GM23338 (cell line): ENCODE measurements around the gene TMEM176B. TPM values are rescaled to one million over a fixed set of nuclear protein-coding genes. Genes with fewer than 3 reads are reported as not detected.

ENCODE experiments used
- ATAC-seq: fragments of 200-7000 bp; cut with Tn5 transposase; 3 replicates; pipeline ENCODE4 v1.9.1; 2020
- DNase-seq: peaks from one replicate; pipeline ENCODE4 v3.0.0-alpha.2; 2015; ENCODE audit warnings: low spot score
- H2AFZ ChIP-seq: fragments of 200-600 bp; sonication (generic); 2 replicates; pipeline ENCODE4 v1.8.0; 2016; ENCODE audit warnings: antibody characterized with exemption, mild to moderate bottlenecking, moderate library complexity
- H3F3A ChIP-seq: fragments of 200-600 bp; sonication (generic); replicated peaks from 2 replicates; pipeline ENCODE4 v1.8.0; 2017; ENCODE audit warnings: antibody characterized with exemption, mixed run types, low read depth
- H3K27ac ChIP-seq: fragments of 200-600 bp; sonication (generic); 2 replicates; pipeline ENCODE4 v1.6.1; 2016; ENCODE audit warnings: low read depth
- H3K27me3 ChIP-seq: fragments of 200-600 bp; sonication (generic); 2 replicates; pipeline ENCODE4 v1.8.0; 2016; ENCODE audit warnings: mild to moderate bottlenecking, mixed run types, moderate library complexity; ENCODE audit not compliant: insufficient read depth
- H3K36me3 ChIP-seq: fragments of 200-600 bp; sonication (generic); 2 replicates; pipeline ENCODE4 v1.8.0; 2016; ENCODE audit warnings: mild to moderate bottlenecking; ENCODE audit not compliant: insufficient read depth
- H3K4me1 ChIP-seq: fragments of 200-600 bp; sonication (generic); 2 replicates; pipeline ENCODE4 v1.8.0; 2016; ENCODE audit warnings: mild to moderate bottlenecking, moderate library complexity; ENCODE audit not compliant: insufficient read depth
- H3K4me2 ChIP-seq: fragments of 200-600 bp; sonication (generic); 2 replicates; pipeline ENCODE4 v1.7.1; 2017; ENCODE audit warnings: mixed run types
- H3K4me3 ChIP-seq: fragments of 200-600 bp; sonication (generic); 2 replicates; pipeline ENCODE4 v1.6.1; 2016; ENCODE audit warnings: mixed run types
- H3K79me2 ChIP-seq: fragments of 200-600 bp; sonication (generic); replicated peaks from 2 replicates; pipeline ENCODE4 v1.8.0; 2017; ENCODE audit warnings: mild to moderate bottlenecking; ENCODE audit not compliant: insufficient read depth
- H3K9me2 ChIP-seq: fragments of 200-600 bp; sonication (generic); 2 replicates; pipeline ENCODE4 v1.8.0; 2017; ENCODE audit not compliant: insufficient read depth
- H4K20me1 ChIP-seq: fragments of 200-600 bp; sonication (generic); replicated peaks from 2 replicates; pipeline ENCODE4 v1.8.0; 2017; ENCODE audit warnings: mild to moderate bottlenecking; ENCODE audit not compliant: insufficient read depth
- H3K27ac Mint-ChIP-seq: 2 replicates; pipeline ENCODE4 v1.8.0; 2020; ENCODE audit warnings: inconsistent platforms, mild to moderate bottlenecking, moderate library complexity, mixed read lengths
- H3K27me3 Mint-ChIP-seq: 3 replicates; pipeline ENCODE4 v1.8.0; 2022; ENCODE audit warnings: low read depth, mild to moderate bottlenecking, moderate library complexity, mixed read lengths, inconsistent platforms; ENCODE audit not compliant: insufficient read depth, poor library complexity
- H3K36me3 Mint-ChIP-seq: 3 replicates; pipeline ENCODE4 v1.8.0; 2021; ENCODE audit warnings: low read depth, mild to moderate bottlenecking, inconsistent platforms, moderate library complexity, mixed read lengths
- H3K4me1 Mint-ChIP-seq: 3 replicates; pipeline ENCODE4 v1.8.0; 2020; ENCODE audit warnings: mild to moderate bottlenecking, inconsistent platforms, mixed read lengths
- H3K4me3 Mint-ChIP-seq: 3 replicates; pipeline ENCODE4 v1.8.0; 2021; ENCODE audit warnings: moderate library complexity, mild to moderate bottlenecking, inconsistent platforms, mixed read lengths
- H3K9me3 Mint-ChIP-seq: 3 replicates; pipeline ENCODE4 v1.8.0; 2020; ENCODE audit warnings: moderate library complexity, mild to moderate bottlenecking, inconsistent platforms, mixed read lengths
- CREB1 ChIP-seq: fragments of 250-450 bp; sonication (Bioruptor Pico); IDR thresholded peaks from 2 replicates; pipeline ENCODE4 v1.5.0; 2020; ENCODE audit warnings: low read depth, mild to moderate bottlenecking, moderate library complexity
- EZH2 ChIP-seq: fragments of 200-600 bp; sonication (generic); IDR thresholded peaks from one replicate; pipeline ENCODE4 v1.8.0; 2017; ENCODE audit warnings: antibody characterized with exemption, mild to moderate bottlenecking, low read depth; ENCODE audit not compliant: unreplicated experiment
- EZH2phosphoT487 ChIP-seq: fragments of 200-600 bp; sonication (generic); IDR thresholded peaks from one replicate; pipeline ENCODE4 v1.8.1; 2018; ENCODE audit warnings: antibody characterized with exemption; ENCODE audit not compliant: unreplicated experiment
- JUNB ChIP-seq: IDR thresholded peaks from one replicate; pipeline ENCODE4 v1.6.1; 2016; ENCODE audit warnings: antibody characterized with exemption; ENCODE audit not compliant: unreplicated experiment
- NANOG ChIP-seq: IDR thresholded peaks from 2 replicates; pipeline ENCODE4 v1.6.1; 2016; ENCODE audit warnings: antibody characterized with exemption, borderline replicate concordance
- REST ChIP-seq: IDR thresholded peaks from one replicate; pipeline ENCODE4 v1.6.1; 2018; ENCODE audit warnings: antibody characterized with exemption; ENCODE audit not compliant: unreplicated experiment
- STAT1 ChIP-seq: IDR thresholded peaks from one replicate; pipeline ENCODE4 v1.6.1; 2016; ENCODE audit warnings: antibody characterized with exemption; ENCODE audit not compliant: unreplicated experiment
- ZNF114 ChIP-seq: fragments of 250-450 bp; sonication (Bioruptor Pico); IDR thresholded peaks from 2 replicates; pipeline ENCODE4 v1.5.0; 2020; ENCODE audit warnings: mild to moderate bottlenecking, moderate library complexity
- ZNF462 ChIP-seq: fragments of 250-450 bp; sonication (Bioruptor Pico); IDR thresholded peaks from 2 replicates; pipeline ENCODE4 v1.5.0; 2020; ENCODE audit warnings: mild to moderate bottlenecking, moderate library complexity
- polyA plus RNA-seq: library from polyadenylated mRNA; unstranded; fragments of >200 nt; fragmentation: Nextera tagmentation; extraction: Ambion mirVana; gene quantifications from 2 replicates; pipeline ENCODE4 v1.2.1, GENCODE V29; 2016
- total RNA-seq: library from RNA; depleted of rRNA; stranded (reverse); fragments of >200 nt; shearing (Covaris generic); gene quantifications from 2 replicates; pipeline ENCODE4 v1.2.3, GENCODE V29; 2014
- TF ChIP-seq, protein P1 (sequence below), 2 experiments: fragments of 200-600 bp in 1 of 2; sonication (generic) in 1 of 2; conservative IDR thresholded peaks; 2 replicates each; pipeline versions ENCODE4 v1.5.1 to v1.6.1; 2016 to 2017; ENCODE audit warnings: antibody characterized with exemption in 2 of 2, low read depth in 2 of 2, mild to moderate bottlenecking in 2 of 2, moderate library complexity in 1 of 2

Gene TMEM176B
- total and polyA plus RNA-seq, 2 experiments from 2014 or later: 0.35 to 0.42 TPM

GRCh38 chr7:150784120-150784736 lies 15.9 kb downstream of the TMEM176B start (continued):
- TF ChIP-seq REST (no peak), EZH2phosphoT487 (no peak), CREB1 (no peak), STAT1 (no peak), JUNB (no peak), NANOG (no peak), EZH2 (no peak)
- TF ChIP-seq, protein P1, sequence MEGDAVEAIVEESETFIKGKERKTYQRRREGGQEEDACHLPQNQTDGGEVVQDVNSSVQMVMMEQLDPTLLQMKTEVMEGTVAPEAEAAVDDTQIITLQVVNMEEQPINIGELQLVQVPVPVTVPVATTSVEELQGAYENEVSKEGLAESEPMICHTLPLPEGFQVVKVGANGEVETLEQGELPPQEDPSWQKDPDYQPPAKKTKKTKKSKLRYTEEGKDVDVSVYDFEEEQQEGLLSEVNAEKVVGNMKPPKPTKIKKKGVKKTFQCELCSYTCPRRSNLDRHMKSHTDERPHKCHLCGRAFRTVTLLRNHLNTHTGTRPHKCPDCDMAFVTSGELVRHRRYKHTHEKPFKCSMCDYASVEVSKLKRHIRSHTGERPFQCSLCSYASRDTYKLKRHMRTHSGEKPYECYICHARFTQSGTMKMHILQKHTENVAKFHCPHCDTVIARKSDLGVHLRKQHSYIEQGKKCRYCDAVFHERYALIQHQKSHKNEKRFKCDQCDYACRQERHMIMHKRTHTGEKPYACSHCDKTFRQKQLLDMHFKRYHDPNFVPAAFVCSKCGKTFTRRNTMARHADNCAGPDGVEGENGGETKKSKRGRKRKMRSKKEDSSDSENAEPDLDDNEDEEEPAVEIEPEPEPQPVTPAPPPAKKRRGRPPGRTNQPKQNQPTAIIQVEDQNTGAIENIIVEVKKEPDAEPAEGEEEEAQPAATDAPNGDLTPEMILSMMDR (conservative IDR thresholded peaks at IDR 0.05; ENCODE audit: low read depth in 2 of 2): no peak

DNA sequence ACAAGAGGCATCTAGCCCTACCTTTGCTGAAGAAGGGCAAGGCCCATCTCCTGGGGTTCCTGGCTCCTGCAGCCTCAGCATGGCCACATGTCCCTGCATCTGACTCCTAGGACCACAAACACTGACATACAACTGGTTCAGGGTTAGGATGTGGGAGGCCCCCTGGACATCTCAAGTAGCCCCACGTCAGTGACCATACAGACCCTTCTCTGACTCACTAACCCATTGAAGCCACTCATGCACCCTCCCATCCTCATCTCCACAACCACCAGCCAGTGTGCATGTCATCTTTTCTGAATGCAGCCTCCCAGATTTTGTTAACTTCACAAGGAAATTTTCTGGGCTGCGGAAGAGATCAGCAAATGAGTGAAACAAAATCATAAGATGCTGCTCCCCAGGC lies 18.2 kb downstream of the TMEM176B start:
- H3K4me2 ChIP-seq: no peak overlapping the region
- H3K9me3 Mint-ChIP-seq: no peaks in the 10 kb centered on the region
- no peaks in the 10 kb centered on the region for H3K79me2 ChIP-seq
- no peaks in the 10 kb centered on the region for H3K4me1 ChIP-seq
- H4K20me1 ChIP-seq: no peaks in the 10 kb centered on the region; the same call in 1 of the 2 replicates
- no peaks in the 10 kb centered on the region for H3K36me3 ChIP-seq
- DNase-seq (no peak), ATAC-seq (no peak)
- no peak overlapping the region for H3K4me3 Mint-ChIP-seq
- no peaks in the 10 kb centered on the region for H3K9me2 ChIP-seq
- H3K36me3 Mint-ChIP-seq: no peaks in the 10 kb centered on the region
- H3K27ac ChIP-seq: no peak overlapping the region
- no peak overlapping the region for H2AFZ ChIP-seq
- H3K27me3 Mint-ChIP-seq: peaks cover 2% of the 10 kb centered on the region
- H3K4me3 ChIP-seq: no peak overlapping the region
- H3F3A ChIP-seq: no peaks in the 10 kb centered on the region
- H3K27ac Mint-ChIP-seq: no peak overlapping the region
- no peaks in the 10 kb centered on the region for H3K27me3 ChIP-seq
- no peaks in the 10 kb centered on the region for H3K4me1 Mint-ChIP-seq
- TF ChIP-seq ZNF114: no peak
- TF ChIP-seq EZH2: no peak
- TF ChIP-seq, protein P1 (conservative IDR thresholded peaks at IDR 0.05; ENCODE audit: low read depth in 2 of 2): no peak
- no peak for TF ChIP-seq ZNF462 (CRISPR knock-in tag)
- no peak for TF ChIP-seq JUNB
- no peak for TF ChIP-seq EZH2phosphoT487
